Psoas muscle (tissue), 8 donors: ENCODE measurements around the gene PGAM5. TPM values are rescaled to one million over a fixed set of nuclear protein-coding genes. Genes with fewer than 3 reads are reported as not detected.
A peak's percentile ranks its signal among the peaks of the same experiment; 100 is the strongest.

Source experiments
- ATAC-seq, 4 donors: fragments of 200-7000 bp; cut with Tn5 transposase; one replicate each; pipeline ENCODE4 v1.9.1; 2020; ENCODE audit warnings: moderate library complexity in 3 of 4, mild to moderate bottlenecking in 2 of 4
- DNase-seq, 2 donors: peaks; one replicate each; pipeline ENCODE4 v3.0.0-alpha.2; 2020
- H3K27ac ChIP-seq: fragments of 200-600 bp; one replicate; pipeline ENCODE4 v1.8.0; 2022
- H3K27me3 ChIP-seq, 3 donors: fragments of 200-600 bp in 1 of 3; one replicate each; pipeline versions ENCODE4 v1.6.1 to v1.8.0; 2013 to 2022; ENCODE audit warnings: low read length in 2 of 3, mild to moderate bottlenecking in 2 of 3, moderate library complexity in 1 of 3; ENCODE audit not compliant: insufficient read depth in 3 of 3
- H3K36me3 ChIP-seq, 2 donors: fragments of 200-600 bp in 1 of 2; one replicate each; pipeline versions ENCODE4 v1.6.1 to v1.8.0; 2013 to 2022; ENCODE audit warnings: low read depth in 1 of 2, mild to moderate bottlenecking in 1 of 2, moderate library complexity in 1 of 2; ENCODE audit not compliant: insufficient read depth in 1 of 2
- H3K4me1 ChIP-seq: fragments of 200-600 bp; one replicate; pipeline ENCODE4 v1.8.0; 2022
- H3K4me3 ChIP-seq: fragments of 200-600 bp; one replicate; pipeline ENCODE4 v1.8.0; 2022; ENCODE audit warnings: mild to moderate bottlenecking
- H3K9me3 ChIP-seq: fragments of 200-600 bp; one replicate; pipeline ENCODE4 v1.8.0; 2022
- CTCF ChIP-seq: fragments of 200-600 bp; IDR thresholded peaks from one replicate; pipeline ENCODE4 v1.8.0; 2022; ENCODE audit warnings: antibody characterized with exemption
- WGBS, 3 donors: extraction: QIAGEN DNeasy Blood & Tissue Kit; methylation state at CpG; one replicate each; pipeline versions ENCODE4 v1.1.6 to v1.1.7; 2013; 5-methylcytosine and 5-hydroxymethylcytosine counted together
- intact Hi-C, 2 donors: fragments of 100-400 bp; cut with DNase I; formaldehyde crosslinking; loops; one replicate each; pipeline versions ENCODE4 v1.11.0 to v1.14.2; 2022
- polyA plus RNA-seq, 3 donors: library from polyadenylated mRNA; stranded (reverse); fragments of 200-250 nt; gene quantifications; one replicate each; pipeline ENCODE4 v1.2.3, GENCODE V29; 2013
- total RNA-seq, 4 donors: library from RNA; stranded (reverse); fragmentation: NEBNext Ultra II Directional in 2 of 4; extraction: Animal tissue kit (Norgen Biotek cat#: 25700) in 2 of 4; gene quantifications; one replicate each; pipeline versions ENCODE4 v1.2.1 to v1.2.4, GENCODE V29; 2021 to 2023
- donor health status: healthy with polysubstance abuse.
- donor health status: DM: no; HTN: no; CAD: no; lungs with moderate emphysema.
- donor health status: Bipolar disorder and iron deficiency.
- donor health status: healthy.
- donor health status: DM: yes; HTN: yes; CAD: no.
- donor health status: DM: no; HTN: no; CAD: no.
- donor health status: DM: no; HTN: no; CAD: no.
- donor health status: DM: yes; HTN: yes; CAD: no.

PGAM5 gene
- total and polyA plus RNA-seq, 7 donors = 25.3 to 62.0 (median 47.2) TPM

- intact Hi-C loops = no loop called here
- Histone ChIP-seq H3K36me3 (peaks cover 11 to 93% of the 10 kb centered on the region in 2 donors), H3K4me1 (no peaks in the 10 kb centered on the region), H3K4me3 (no peak overlapping the region), H3K9me3 (no peaks in the 10 kb centered on the region), H3K27me3 (no peaks in the 10 kb centered on the region), H3K27ac (no peak overlapping the region)
- TF ChIP-seq CTCF = no peak
- ATAC-seq (no peak), DNase-seq (no peak)
- 91% methylated on average over 25 of the region's 25 CpGs for WGBS, 3 donors
These were observed 10.1 kb downstream of the PGAM5 start for GRCh38 chr12:132720606-132721345.

- ATAC-seq = peak; percentile 24 to 41 (median 39)
- H3K27ac ChIP-seq = no peak overlapping the region
- WGBS, 3 donors = 76 to 84% (median 80%) methylated on average over 30 of the region's 30 CpGs
These were observed 12.5 kb downstream of the PGAM5 start for GRCh38 chr12:132723015-132723763.

DNA sequence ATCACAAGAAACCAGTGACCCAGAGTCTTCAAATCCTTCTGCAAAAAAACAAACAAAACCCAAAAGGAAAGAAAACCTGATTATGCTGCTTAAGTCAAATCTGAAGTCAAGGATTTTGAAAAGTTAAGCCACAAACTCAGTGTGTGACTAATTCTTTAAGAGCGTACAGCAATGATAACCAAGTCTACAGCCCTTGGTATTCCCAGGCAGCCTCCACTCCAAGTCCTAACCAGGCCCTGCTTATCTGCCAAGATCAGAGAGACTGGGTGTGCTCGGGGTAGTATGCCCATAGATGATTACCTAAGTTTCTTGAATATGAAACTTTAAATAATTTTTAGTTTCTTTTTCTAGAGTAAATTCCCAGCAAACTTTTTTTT lies 13.1 kb downstream of the PGAM5 start:
- H3K36me3 ChIP-seq = peaks cover 11 to 98% of the 10 kb centered on the region in 2 donors
- no peak for TF ChIP-seq CTCF
- H3K4me3 ChIP-seq = no peak overlapping the region
- H3K27me3 ChIP-seq = no peaks in the 10 kb centered on the region
- H3K4me1 ChIP-seq = no peaks in the 10 kb centered on the region
- no peak overlapping the region for H3K27ac ChIP-seq
- no peaks in the 10 kb centered on the region for H3K9me3 ChIP-seq
- ATAC-seq (no peak), DNase-seq (no peak)
- WGBS, 3 donors = 86 to 96% (median 87%) methylated on average over 2 of the region's 2 CpGs
- intact Hi-C loops = no loop called here

More at GRCh38 chr12:132723015-132723763, 12.5 kb downstream of the PGAM5 start:
- Histone ChIP-seq H3K4me3 (no peak overlapping the region), H3K9me3 (no peaks in the 10 kb centered on the region), H3K4me1 (no peaks in the 10 kb centered on the region), H3K36me3 (peaks cover 11 to 95% of the 10 kb centered on the region in 2 donors), H3K27me3 (no peaks in the 10 kb centered on the region)
- TF ChIP-seq CTCF = no peak
- peak in 1 of 2 donors; percentile 51 for DNase-seq
- intact Hi-C loops = no loop called here

DNA sequence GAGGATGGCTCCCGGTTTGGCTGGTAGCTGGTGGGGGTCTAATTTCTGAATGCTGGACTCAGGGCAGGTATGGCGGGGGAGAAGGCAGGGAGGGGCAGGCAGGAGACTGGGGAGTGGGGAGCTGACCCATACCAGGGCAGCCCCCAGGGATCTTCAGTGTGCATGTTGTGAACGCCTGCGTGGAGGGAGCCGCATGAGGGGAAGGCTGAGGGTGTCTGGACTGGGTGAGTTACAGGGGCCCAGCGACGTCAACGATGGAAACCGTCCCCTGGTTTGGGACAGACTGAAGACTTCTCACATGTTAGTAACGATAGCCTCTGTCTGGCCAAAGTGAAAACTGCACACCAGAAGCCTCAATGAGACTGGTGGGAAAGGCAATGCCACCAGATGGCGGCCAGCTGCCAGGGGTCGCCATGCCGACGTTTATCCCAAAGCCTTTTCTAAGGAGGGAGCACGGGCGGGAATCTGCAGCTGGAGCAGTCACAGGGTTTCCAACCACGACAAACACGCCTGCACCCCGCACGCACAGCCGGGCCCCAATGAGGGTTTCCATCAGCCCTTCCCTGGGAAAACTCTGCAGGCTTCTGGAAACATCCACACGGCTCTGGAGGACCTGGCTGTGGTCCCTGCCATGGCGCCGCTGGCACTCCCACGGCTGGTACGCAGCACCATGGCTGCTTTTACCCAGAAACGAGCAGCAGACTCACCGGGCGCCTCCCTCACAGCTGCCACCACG lies 14.0 kb downstream of the PGAM5 start:
- Histone ChIP-seq H3K36me3 (peaks cover 11 to 94% of the 10 kb centered on the region in 2 donors), H3K27ac (no peak overlapping the region), H3K9me3 (no peaks in the 10 kb centered on the region), H3K4me1 (no peaks in the 10 kb centered on the region), H3K27me3 (no peaks in the 10 kb centered on the region), H3K4me3 (no peak overlapping the region)
- intact Hi-C loops = no loop called here
- DNase-seq = no peak
- ATAC-seq = no peak
- TF ChIP-seq CTCF = no peak
- WGBS, 3 donors = 53 to 70% (median 63%) methylated on average over 30 of the region's 30 CpGs
